K562 (cell line): ENCODE results near the gene ADIPOR2. TPM values are rescaled to one million over a fixed set of nuclear protein-coding genes. Genes with fewer than 3 reads are reported as not detected.

Source experiments
- ATAC-seq: fragments of 200-7000 bp; cut with Tn5 transposase; 3 replicates; pipeline ENCODE4 v1.9.1; 2020; ENCODE audit warnings: moderate library complexity
- BruUV-seq: library from RNA; stranded (reverse); fragments of 400-500 nt; replicated peaks from 2 replicates; lab custom pipeline; 2021; lab: Mats Ljungman, UMichigan
- CTCF ChIA-PET: fragments of 300-600 bp; formaldehyde crosslinking; extraction: SDS; loops from one replicate; lab custom pipeline; 2021; ENCODE audit warnings: low intra/inter-chr PET ratio; lab: Yijun Ruan, JAX
- POLR2A ChIA-PET: fragments of 300-600, 350-650 bp; sonication (Branson Sonifier 250); formaldehyde crosslinking; extraction: SDS; loops from one replicate; lab custom pipeline; 2021; ENCODE audit warnings: antibody characterized with exemption, inconsistent platforms; lab: Yijun Ruan, JAX
- DNase-seq, 4 experiments: peaks; one replicate each; pipeline versions ENCODE4 v3.0.0 to v3.0.0-alpha.2; 2011 to 2018; ENCODE audit warnings: low spot score in 3 of 4, mixed read lengths in 3 of 4; ENCODE audit errors: extremely low read depth in 1 of 4
- FAIRE-seq: peaks from 2 replicates; lab custom pipeline; 2011; peaks lifted over from hg19 to GRCh38; lab: Jason Lieb, UNC
- H2AFZ ChIP-seq: 2 replicates; pipeline ENCODE4 v1.6.0; 2011; ENCODE audit warnings: low read depth, low read length, control low read depth, inconsistent platforms
- H3K27ac ChIP-seq: fragments of 200-600 bp; 3 replicates; pipeline ENCODE4 v1.8.0; 2011; ENCODE audit warnings: low read depth, mild to moderate bottlenecking, control low read depth, inconsistent platforms, low read length, moderate library complexity, mixed read lengths; ENCODE audit errors: extremely low read depth
- H3K27me3 ChIP-seq, 2 experiments: fragments of 300-600 bp in 1 of 2; 2 replicates in 1 of 2; 3 replicates in 1 of 2; pipeline versions ENCODE4 v1.6.0 to v1.8.0; 2011; ENCODE audit warnings: inconsistent platforms in 2 of 2, low read length in 2 of 2, mild to moderate bottlenecking in 1 of 2, mixed read lengths in 1 of 2, moderate library complexity in 1 of 2; ENCODE audit not compliant: control insufficient read depth in 2 of 2, insufficient read depth in 2 of 2
- H3K36me3 ChIP-seq: fragments of 300-600 bp; 3 replicates; pipeline ENCODE4 v1.8.0; 2011; ENCODE audit warnings: mild to moderate bottlenecking, low read length, inconsistent platforms; ENCODE audit not compliant: control insufficient read depth, insufficient read depth
- H3K4me1 ChIP-seq, 2 experiments: fragments of 200-600 bp in 1 of 2; replicated peaks in 1 of 2; 2 replicates in 1 of 2; 3 replicates in 1 of 2; pipeline versions ENCODE4 v1.5.1 to v1.8.0; 2011; ENCODE audit warnings: inconsistent platforms in 2 of 2, low read length in 2 of 2, mild to moderate bottlenecking in 1 of 2, mixed read lengths in 1 of 2, moderate library complexity in 1 of 2; ENCODE audit not compliant: control insufficient read depth in 2 of 2, insufficient read depth in 2 of 2
- H3K4me2 ChIP-seq: 2 replicates; pipeline ENCODE4 v1.6.1; 2011; ENCODE audit warnings: low read length, control low read depth, inconsistent platforms, mixed read lengths; ENCODE audit not compliant: insufficient read depth
- H3K4me3 ChIP-seq: fragments of 200-600 bp; sonication (generic), shearing (Covaris generic); 2 replicates; pipeline ENCODE4 v1.5.1; 2016; ENCODE audit warnings: control low read depth, inconsistent platforms
- H3K79me2 ChIP-seq: fragments of 200-600 bp; 3 replicates; pipeline ENCODE4 v1.8.0; 2011; ENCODE audit warnings: low read length, inconsistent platforms; ENCODE audit not compliant: control insufficient read depth, insufficient read depth
- H3K9ac ChIP-seq, 2 experiments: 2 replicates each; pipeline versions ENCODE4 v1.6.0 to v1.6.1; 2011; ENCODE audit warnings: low read depth in 2 of 2, low read length in 2 of 2, control low read depth in 1 of 2, inconsistent platforms in 1 of 2, mild to moderate bottlenecking in 1 of 2, mixed read lengths in 1 of 2; ENCODE audit not compliant: insufficient read depth in 1 of 2
- H3K9me1 ChIP-seq: one replicate; pipeline ENCODE4 v1.6.0; 2011; ENCODE audit warnings: inconsistent platforms, mild to moderate bottlenecking, low read length, moderate library complexity; ENCODE audit not compliant: control insufficient read depth, insufficient read depth
- H3K9me3 ChIP-seq: replicated peaks from 2 replicates; pipeline ENCODE4 v1.5.1; 2011; ENCODE audit warnings: low read depth, low read length, inconsistent platforms; ENCODE audit not compliant: control insufficient read depth, insufficient read depth
- H4K20me1 ChIP-seq: replicated peaks from 2 replicates; pipeline ENCODE4 v1.6.1; 2011; ENCODE audit warnings: low read length, inconsistent platforms, mixed read lengths; ENCODE audit not compliant: control insufficient read depth, insufficient read depth
- ADNP ChIP-seq: fragments of 200-800 bp; sonication (Bioruptor generic); IDR thresholded peaks from 2 replicates; pipeline ENCODE4 v1.6.1; 2016; ENCODE audit warnings: missing genetic modification characterization, missing compliant biosample characterization
- BCOR ChIP-seq: fragments of 450-650 bp; IDR thresholded peaks from 2 replicates; pipeline ENCODE4 v1.6.1; 2016
- CHAMP1 ChIP-seq: fragments of 450-650 bp; IDR thresholded peaks from 2 replicates; pipeline ENCODE4 v1.6.1; 2016; ENCODE audit warnings: mild to moderate bottlenecking
- CHD4 ChIP-seq: fragments of 200-600 bp; sonication (generic); IDR thresholded peaks from 3 replicates; pipeline ENCODE4 v1.6.1; 2012; ENCODE audit warnings: low read depth, mild to moderate bottlenecking, mixed read lengths, low read length, inconsistent platforms; ENCODE audit not compliant: insufficient read depth, insufficient replicate concordance, poor library complexity, severe bottlenecking
- GTF2E2 ChIP-seq: fragments of 200-800 bp; sonication (Bioruptor generic); IDR thresholded peaks from 2 replicates; pipeline ENCODE4 v1.6.1; 2016; ENCODE audit warnings: missing genetic modification characterization, missing compliant biosample characterization
- HDAC2 ChIP-seq: fragments of 450-650 bp; IDR thresholded peaks from 2 replicates; pipeline ENCODE4 v1.6.1; 2016; ENCODE audit warnings: mild to moderate bottlenecking
- KAT2B ChIP-seq: IDR thresholded peaks from one replicate; pipeline ENCODE4 v1.6.1; 2012; ENCODE audit warnings: low read depth, mild to moderate bottlenecking, control low read depth, inconsistent platforms, low read length, moderate library complexity
- KDM1A ChIP-seq, 2 experiments: fragments of 450-650 bp; IDR thresholded peaks; 2 replicates each; pipeline ENCODE4 v1.6.1; 2016; ENCODE audit warnings: mild to moderate bottlenecking in 2 of 2
- RB1 ChIP-seq: fragments of 450-650 bp; IDR thresholded peaks from 2 replicates; pipeline ENCODE4 v1.6.1; 2017; ENCODE audit warnings: low read depth, mild to moderate bottlenecking
- RBM25 ChIP-seq: fragments of 200-400 bp; formaldehyde crosslinking; IDR thresholded peaks from 2 replicates; pipeline ENCODE4 v1.6.1; 2018; ENCODE audit warnings: low read length, low read depth, moderate library complexity; ENCODE audit not compliant: severe bottlenecking
- RCOR1 ChIP-seq, 2 experiments: IDR thresholded peaks; 2 replicates each; pipeline ENCODE4 v1.6.1; 2012; ENCODE audit warnings: low read depth in 2 of 2, low read length in 2 of 2, borderline replicate concordance in 1 of 2, improper control_type of control experiment in 1 of 2
- SMARCA5 ChIP-seq: fragments of 450-650 bp; IDR thresholded peaks from 2 replicates; pipeline ENCODE4 v1.6.1; 2016
- TRIM24 ChIP-seq, 2 experiments: fragments of 450-650 bp; IDR thresholded peaks; 2 replicates each; pipeline ENCODE4 v1.6.1; 2016
- ZNF263 ChIP-seq: sonication (generic); formaldehyde crosslinking; IDR thresholded peaks from 2 replicates; pipeline ENCODE4 v1.8.0; 2022; ENCODE audit warnings: mild to moderate bottlenecking, missing genetic modification reagents, borderline replicate concordance
- WGBS: fragments of 100-300 bp; shearing (Covaris generic); methylation state at CpG from one replicate; pipeline ENCODE4 v1.1.6; 2016; ENCODE audit warnings: low coverage, mixed read lengths; ENCODE audit not compliant: insufficient coverage; ENCODE audit errors: missing lambda C conversion rate; 5-methylcytosine and 5-hydroxymethylcytosine counted together
- in situ Hi-C: fragments of 300-500 bp; cut with MboI; formaldehyde crosslinking; loops from 4 replicates; pipeline ENCODE4 v1.15.0; 2018; ENCODE audit warnings: inconsistent platforms, mixed read lengths
- intact Hi-C: fragments of 100-400 bp; cut with micrococcal nuclease; formaldehyde crosslinking; loops from 2 replicates; pipeline ENCODE4 v1.14.2; 2022
- polyA plus RNA-seq, 8 experiments: library from polyadenylated mRNA; depleted of rRNA in 4 of 8; stranded (reverse) in 5 of 8; unstranded in 3 of 8; fragments of >200 nt; fragmentation: Nextera tagmentation in 2 of 8; fragmentation: Illumina TruSeq in 1 of 8; extraction: Ambion mirVana in 2 of 8; extraction: Trizol in 1 of 8; gene quantifications; 2 replicates each; pipeline versions ENCODE4 v1.2.1 to v1.2.3, GENCODE V29; 2011 to 2014; ENCODE audit warnings: inconsistent platforms in 1 of 8, missing spikeins in 1 of 8
- total RNA-seq, 7 experiments: library from RNA; depleted of rRNA in 6 of 7; stranded (reverse); fragments of >200 nt in 6 of 7; fragmentation: Illumina TruSeq in 2 of 7; extraction: Trizol in 2 of 7; gene quantifications; 2 replicates each; pipeline versions ENCODE4 v1.2.1 to v1.2.3, GENCODE V29; 2011 to 2021; ENCODE audit warnings: low replicate concordance in 1 of 7

ADIPOR2 gene
- total and polyA plus RNA-seq, 9 of the 15 experiments (the other 6 are each of a cell fraction or from before 2014, with no cell fraction given) = 10.9 to 63.5 (median 46.0) TPM

- Histone ChIP-seq H3K9me1 (no peaks in the 10 kb centered on the region), H3K9ac (no peak overlapping the region), H2AFZ (no peak overlapping the region), H3K9me3 (no peaks in the 10 kb centered on the region; the same call in 1 of the 2 replicates), H3K79me2 (peaks cover 99% of the 10 kb centered on the region), H3K4me2 (no peak overlapping the region), H3K36me3 (peaks cover 4% of the 10 kb centered on the region; the same call in 2 of the 3 replicates), H3K27ac (0 out of 3 replicates have a peak overlapping the region, but pooled peaks have one; percentile 11), H4K20me1 (0 out of 2 replicates have a peak, but pooled peaks cover 4% of the 10 kb centered on the region), H3K4me1 (peaks cover 3 to 11% of the 10 kb centered on the region in 2 experiments; a peak in 4 of 5 replicates), H3K27me3 (no peaks in the 10 kb centered on the region), H3K4me3 (no peak overlapping the region)
- in situ Hi-C loops = no loop called here
- FAIRE-seq (no peak), DNase-seq (no peak), ATAC-seq (no peak)
- CTCF ChIA-PET = no interaction called here
- POLR2A ChIA-PET = interaction anchor here (1.2 kb wide), 1 partner anchor 14 kb away, joined by 3 read pairs; no protein-coding TSS in a partner anchor
- peak; percentile 67; the same call in 1 of the 2 replicates for TF ChIP-seq HDAC2
- no peak for TF ChIP-seq GTF2E2 (tag)
- TF ChIP-seq SMARCA5 = peak; percentile 71; the same call in 1 of the 2 replicates
- TF ChIP-seq ADNP (tag) = peak; percentile 94
- peak; percentile 97 for TF ChIP-seq RBM25
- peak in 1 of 2 experiments; percentile 75; a peak in 2 of 4 replicates for TF ChIP-seq RCOR1 (IDR thresholded peaks at IDR 0.05; ENCODE audit: borderline replicate concordance in 1 of 2, low read depth in 2 of 2, low read length in 2 of 2)
- 0 out of 2 replicates have a peak, but pooled peaks have one; percentile 49 for TF ChIP-seq CHAMP1
- no peak for TF ChIP-seq KAT2B
- no peak for TF ChIP-seq RB1
- no peak for TF ChIP-seq TRIM24 (IDR thresholded peaks at IDR 0.05)
- TF ChIP-seq BCOR = peak; percentile 96
- TF ChIP-seq CHD4 = peak; percentile 55
- peak; percentile 52 to 73; a peak in 3 of 4 replicates for TF ChIP-seq KDM1A (IDR thresholded peaks at IDR 0.05)
- TF ChIP-seq ZNF263 = no peak
- intact Hi-C loops = no loop called here
- no TSS peak for BruUV-seq
- WGBS = 40% methylated on average over 3 of the region's 3 CpGs
Observed at GRCh38 chr12:1705774-1706631, 15.1 kb downstream of the ADIPOR2 start.
